CD4-positive, alpha-beta T cell treated with Interleukin-6 at 100 ng/mL for 8 hours (primary cell): ENCODE data around the gene OR51E2.
"Not testable (repeated sequence)": the region's sequence is repeated elsewhere in the genome, so short reads cannot be mapped to it uniquely, and the experiment has no call there.

Source experiments
- DNase-seq: peaks from one replicate; pipeline ENCODE4 v3.0.0-alpha.2; 2020; ENCODE audit warnings: mixed read lengths, low spot score

Gene OR51E2, protein sequence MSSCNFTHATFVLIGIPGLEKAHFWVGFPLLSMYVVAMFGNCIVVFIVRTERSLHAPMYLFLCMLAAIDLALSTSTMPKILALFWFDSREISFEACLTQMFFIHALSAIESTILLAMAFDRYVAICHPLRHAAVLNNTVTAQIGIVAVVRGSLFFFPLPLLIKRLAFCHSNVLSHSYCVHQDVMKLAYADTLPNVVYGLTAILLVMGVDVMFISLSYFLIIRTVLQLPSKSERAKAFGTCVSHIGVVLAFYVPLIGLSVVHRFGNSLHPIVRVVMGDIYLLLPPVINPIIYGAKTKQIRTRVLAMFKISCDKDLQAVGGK

DNA sequence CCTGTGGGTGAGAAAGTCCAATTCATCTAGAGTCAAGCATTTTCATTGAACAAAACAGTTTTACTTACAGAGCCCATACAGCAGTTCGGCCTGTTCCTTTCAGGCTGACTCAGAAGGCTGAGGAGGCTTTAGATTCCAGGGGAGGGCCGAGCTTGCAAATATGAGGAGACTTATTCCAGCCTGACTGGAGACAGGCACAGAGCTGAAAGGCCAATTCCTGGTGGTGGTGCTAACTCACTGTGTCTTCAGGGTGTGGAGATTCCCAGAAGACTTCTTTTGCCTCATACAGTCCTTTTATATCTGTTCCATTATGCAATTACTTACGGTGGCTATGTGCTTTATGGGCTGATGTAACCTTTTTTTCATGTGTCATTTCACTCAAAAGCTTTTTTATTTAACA, at the start of gene OR51E2:
Gene OR51E2, minus strand, starts transcription at position 269 of the 400 bp plus-strand sequence. CDS start 15,142 bp downstream, outside the sequence.
- no peak for DNase-seq

DNA sequence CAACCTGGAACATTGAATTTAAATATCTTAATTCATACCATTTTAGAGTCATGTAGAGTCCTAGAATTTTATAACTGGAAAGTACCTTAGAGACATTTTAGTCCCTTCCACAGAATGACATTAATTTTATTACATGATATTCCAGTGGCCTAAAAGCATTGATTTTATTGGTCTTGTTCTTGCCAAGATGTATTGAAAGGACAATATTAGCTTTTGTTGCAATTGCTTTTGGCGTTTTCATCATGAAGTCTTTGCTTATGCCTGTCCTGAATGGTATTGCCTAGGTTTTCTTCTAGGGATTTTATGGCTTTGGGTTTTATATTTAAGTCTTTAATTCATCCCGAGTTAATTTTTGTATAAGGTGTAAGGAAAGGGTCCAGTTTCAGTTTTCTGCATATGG, 43.1 kb upstream of the OR51E2 start:
- no peak for DNase-seq

DNA sequence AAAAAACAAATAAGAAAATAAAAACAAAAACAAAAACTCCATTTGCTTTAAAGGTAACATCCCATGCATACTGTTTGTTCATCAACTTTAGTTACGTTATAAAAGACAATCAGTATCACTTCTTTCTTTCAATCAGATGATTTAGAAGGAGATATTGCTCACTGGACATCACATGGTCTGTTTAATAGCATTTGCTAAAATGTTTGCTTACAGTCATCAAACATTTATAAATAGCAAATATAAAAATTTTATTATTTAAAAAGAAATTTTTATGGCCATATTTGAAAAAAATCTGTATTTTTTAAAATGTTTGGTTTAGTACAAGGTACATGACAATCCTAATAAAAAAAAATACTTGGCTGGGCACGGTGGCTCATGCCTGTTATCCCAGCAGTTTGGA, 29.5 kb upstream of the OR51E2 start:
- no peak for DNase-seq

DNA sequence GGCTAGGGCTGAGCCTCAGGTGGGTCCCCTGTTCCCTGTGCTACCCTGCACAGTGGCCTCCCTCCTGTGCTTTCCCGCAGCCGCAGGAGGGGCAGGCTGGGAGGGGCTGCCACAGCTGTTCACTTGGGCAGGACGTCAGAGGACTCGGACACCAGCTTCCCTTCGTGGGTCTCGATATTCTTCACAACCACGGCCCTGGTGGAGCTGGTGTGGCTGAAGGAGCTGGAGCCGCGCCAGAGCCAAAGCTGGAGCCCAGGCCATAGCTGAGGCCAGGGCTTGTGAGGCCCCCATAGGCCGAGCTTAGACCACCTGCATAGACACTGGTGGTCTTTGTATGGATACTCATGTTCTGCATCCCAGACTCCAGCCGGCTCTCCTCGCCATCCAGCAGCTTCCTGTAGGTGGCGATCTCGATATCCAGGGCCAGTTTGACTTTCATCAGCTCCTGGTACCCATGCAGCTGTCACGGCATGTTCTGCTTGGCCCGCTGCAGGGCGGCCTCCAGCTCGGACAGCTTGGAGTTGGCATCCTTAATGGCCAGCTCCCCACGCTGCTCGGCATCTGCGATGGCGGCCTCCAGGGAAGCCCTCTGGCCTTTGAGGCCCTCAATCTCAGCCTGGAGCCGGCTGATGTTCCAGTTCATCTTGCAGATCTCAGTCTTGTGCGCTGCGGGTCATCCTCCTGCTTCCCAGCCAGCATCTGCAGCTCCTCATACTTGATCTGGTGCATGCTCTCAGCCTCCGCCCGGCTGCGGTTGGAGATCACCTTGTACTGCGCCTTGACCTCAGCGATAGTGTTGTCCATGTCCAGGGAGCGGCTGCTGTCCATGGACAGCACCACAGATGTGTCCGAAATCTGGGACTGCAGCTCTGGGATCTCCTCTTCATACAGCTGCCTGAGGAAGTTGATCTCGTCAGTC, 25.2 kb upstream of the OR51E2 start:
- not testable (repeated sequence) for DNase-seq

DNA sequence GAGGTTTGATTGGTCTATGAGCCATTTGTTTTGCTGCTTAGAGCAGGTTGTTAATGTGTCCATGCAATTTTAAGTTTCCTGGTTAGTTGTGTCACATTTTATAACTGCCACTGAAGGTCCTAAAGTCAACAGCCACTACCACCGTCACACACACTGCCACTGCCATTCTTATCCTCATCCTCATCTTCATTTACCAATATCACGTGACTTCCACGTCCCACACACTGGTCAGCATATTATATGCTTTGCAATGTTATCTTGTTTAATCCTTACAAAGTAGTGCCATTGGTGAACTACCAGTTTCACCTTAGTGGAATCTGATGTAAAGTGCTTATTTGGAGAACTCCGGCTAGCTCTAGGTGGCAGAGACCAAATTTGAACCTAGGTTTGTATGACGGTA, 16.6 kb upstream of the OR51E2 start:
- DNase-seq = no peak

DNA sequence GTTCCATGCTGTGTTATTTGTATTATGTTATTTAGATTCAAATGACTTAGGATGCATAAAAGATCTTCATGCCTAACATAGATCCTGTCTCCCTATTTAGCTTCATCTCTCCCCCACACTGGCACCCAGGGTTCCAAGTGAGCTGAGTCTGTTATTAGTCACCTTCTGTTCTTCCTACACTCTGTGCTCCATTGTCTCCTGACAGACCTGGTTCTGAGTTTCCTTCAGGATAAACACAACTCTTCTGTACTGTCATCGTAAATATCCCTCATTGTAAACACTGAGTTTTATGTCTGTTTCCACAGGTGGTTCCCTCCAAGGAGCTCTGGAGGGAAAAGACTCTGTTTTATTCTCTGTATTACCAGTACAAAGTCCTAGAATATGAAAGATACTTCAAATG, 15.6 kb upstream of the OR51E2 start:
- DNase-seq = no peak

DNA sequence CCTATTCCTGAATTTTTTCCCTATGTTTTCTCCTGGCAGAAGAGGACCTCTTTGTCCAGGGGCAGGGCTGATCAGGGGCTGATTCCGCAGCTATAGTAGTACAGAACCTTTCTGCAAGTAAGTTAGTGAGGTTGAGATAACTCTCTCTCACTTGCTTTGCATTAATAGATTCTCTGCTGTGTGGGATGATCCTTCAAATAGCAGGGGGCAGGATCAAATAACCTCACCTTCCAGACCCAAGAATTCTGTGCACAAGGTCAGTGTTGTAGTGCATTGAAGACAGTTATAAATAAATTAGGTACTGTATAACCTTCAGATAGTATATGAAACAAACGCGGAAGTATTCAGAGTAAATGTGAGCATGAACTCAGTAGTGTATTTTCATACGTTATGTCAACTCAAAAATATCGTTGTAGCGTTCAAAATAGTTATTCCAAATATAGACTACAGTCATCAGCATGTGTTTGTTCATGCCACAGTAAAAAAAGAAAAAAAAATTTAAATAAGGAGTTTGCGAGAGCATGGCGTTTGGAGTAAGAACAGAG, 7.2 kb upstream of the OR51E2 start:
- no peak for DNase-seq

DNA sequence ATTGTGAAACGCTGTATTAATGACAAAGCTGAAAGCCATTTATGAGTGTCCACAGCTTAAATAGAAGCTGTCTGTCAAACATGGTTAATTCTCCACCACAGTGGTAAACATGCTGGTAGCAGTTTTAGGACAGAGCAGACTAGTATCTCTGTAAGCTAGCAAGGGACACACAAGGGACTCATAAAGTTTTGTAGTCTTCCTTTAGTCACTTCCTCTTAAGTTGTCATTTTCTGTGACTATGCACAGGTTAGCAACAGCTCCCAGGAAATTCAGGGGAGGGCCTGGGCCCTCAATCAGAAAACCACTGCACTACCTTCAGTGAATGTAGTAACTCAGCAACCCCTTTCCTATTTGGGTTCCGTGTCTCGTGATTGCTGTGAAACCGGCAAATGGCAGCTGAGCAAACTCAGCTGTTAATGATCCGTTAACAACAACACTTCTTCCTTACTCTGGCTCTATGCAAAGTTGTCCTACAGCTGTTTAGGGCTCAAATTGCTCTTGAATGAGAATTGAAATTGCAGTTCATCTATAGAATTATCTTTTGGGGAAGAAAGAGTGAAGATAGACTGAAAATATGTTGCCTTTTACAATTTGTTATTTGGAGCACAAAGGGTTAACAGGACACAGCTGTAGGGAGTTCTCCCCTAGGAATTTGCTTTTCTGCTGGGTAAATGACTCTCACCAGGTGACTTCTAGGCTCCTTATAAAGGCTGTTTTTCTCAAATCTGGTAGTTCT, 6.6 kb upstream of the OR51E2 start, which contains the start of gene MMP26:
Gene MMP26, plus strand, starts transcription at position 731 of the 736 bp plus-strand sequence.
- DNase-seq = no peak

DNA sequence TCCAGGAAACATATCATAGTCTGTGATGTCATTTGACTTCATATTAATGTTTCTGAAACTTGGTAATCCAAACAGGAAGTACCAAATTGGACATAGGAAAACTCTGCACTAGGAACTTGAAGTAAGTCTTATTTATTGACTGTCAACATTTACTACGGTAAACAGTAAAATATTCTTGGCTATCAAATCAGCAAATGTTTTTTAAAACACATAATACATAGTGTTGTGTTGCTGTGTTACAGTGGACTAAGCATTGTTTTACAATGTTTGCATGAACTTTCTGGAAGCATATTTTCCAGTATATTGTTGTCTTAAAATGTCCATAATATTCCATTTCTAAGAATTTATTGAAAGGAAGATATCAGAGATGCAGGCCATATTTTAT, 2.8 kb upstream of the OR51E2 start:
- DNase-seq = no peak

DNA sequence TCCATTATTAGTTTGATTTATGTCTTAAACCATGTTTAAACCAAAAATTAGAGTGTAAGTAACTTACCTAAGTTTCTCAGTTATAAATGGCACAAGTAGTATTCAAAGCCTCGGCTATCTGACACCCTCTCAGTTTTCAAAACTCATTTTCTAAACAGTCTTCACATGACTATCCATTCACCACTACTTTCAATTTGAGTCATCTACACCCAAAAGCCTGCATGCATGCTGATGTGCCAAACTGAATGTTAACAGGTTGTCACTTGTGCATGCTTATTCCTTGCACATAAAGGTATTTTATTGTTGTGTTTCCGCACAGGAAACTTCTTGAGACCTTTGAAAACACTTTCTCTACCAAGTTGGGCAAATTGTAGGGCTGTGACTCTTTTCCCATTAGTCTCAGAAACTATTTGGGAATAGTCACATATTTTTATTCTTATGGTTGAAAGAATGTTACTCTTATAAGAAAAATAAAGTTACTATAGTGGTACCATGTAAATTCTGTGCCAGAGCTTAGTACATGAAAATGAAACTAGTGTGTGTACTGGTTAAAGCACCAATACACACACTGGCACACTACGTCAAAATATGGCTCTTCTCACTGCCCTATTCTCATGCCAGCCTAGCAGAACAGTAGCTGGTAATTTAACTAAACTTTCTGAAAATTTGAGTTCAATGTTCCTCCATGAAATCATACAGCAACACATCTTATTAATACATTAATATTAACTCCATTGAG, 2.2 kb upstream of the OR51E2 start:
- DNase-seq = no peak

DNA sequence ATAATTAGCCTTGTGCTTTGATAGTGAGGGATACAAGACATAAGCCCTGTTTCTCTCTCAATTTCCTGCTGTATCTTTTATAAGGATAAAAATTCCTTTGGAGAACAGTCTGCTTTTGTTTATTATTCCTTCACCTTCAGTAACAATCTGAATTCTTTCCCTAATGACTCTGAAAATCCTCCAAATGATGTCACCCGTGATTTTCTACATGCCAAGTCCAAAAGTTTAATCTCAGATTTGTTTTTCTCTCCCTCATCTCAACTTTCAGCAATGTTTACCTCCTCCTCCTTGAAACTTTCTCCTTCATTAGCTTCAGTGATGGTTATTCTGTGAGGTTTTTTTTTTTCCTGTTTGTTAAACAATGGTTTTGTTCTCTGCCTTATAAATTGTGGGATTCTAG, 2.2 kb downstream of the OR51E2 start:
- DNase-seq = no peak

DNA sequence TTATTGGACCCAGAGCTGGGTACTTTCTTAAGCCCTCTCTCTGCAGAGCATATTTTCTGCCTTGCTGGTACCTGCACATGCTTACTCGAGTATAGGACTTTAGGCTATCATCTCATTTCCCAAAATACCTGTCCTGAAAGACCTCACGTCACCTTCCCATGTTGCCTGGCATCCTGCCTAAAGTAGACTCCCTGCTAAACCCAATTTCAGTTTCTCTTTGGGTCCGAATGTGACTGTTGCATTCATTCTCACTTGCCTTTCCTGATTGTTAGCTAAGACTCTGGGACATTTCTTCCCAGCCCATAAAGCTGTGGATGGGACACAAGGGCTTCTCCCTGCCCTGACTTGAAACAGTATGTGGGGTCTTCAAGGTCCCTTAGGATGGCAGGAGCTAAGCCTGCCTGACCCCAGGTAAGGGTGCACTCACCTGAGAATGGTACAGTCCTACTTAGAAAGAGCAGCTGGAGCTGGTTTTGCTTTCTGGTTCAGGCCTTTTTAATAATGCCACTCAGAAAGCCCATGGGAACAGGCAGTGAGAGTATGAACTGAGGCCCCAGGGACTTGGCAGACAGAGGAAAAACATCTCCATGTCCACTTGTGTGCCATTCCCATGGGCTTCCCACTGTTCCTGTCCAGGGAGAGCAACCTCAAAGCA, 12.9 kb downstream of the OR51E2 start:
- no peak for DNase-seq

DNA sequence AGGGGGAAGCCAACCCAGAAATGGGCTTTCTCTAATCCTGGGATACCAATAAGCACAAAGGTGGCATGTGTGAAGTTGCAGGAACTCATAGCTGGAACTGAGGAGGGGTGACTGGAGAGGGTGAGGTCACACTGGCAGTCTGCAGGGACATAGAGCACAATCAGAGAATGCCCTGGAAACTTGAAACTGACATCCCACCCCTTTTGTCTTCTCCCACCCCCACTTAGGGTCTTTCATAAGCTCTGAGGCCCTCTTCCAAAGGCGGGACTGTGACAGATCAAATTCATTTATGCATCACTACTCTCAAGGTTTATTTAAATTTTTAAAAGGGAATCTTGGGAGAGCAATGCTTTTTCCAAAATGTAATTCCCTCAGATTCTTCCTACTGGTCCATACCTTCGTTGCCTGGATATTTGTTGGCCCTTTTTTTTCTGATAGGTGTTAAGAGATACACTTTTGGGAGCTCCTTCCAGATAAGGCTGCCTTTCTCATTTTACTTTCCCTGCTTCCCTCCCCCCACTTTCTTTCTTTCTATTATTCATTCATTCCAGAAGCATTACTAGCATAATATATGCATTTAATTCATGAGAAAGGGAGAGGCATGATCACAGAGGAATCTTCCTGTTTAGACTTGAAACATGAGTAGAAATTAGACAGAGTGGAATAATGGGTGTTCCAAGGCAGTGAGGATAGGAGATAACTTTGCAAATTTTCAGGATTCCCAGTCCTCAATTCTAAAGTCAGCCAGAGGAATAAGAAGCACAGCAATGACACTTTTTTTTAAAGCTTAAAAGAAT, 14.8 kb downstream of the OR51E2 start:
- DNase-seq = no peak

DNA sequence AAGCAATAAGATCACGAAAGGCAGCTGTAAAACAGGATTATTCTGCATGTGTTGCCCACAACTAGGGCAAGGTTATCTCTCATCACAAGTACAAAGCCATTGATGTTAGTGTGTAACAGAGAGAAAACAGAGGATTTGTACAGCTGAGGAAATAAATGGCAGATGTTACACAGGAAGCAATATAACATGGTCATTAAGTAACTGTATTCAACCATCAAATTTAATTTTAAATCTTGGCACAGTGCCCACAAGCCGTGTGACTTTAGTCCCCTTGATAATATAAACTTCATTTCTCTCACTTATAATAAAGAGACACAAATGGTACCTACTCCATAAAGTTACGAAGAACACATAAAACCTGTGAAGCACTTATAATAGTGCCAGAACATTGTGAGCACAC, 17.3 kb downstream of the OR51E2 start:
- DNase-seq = no peak

DNA sequence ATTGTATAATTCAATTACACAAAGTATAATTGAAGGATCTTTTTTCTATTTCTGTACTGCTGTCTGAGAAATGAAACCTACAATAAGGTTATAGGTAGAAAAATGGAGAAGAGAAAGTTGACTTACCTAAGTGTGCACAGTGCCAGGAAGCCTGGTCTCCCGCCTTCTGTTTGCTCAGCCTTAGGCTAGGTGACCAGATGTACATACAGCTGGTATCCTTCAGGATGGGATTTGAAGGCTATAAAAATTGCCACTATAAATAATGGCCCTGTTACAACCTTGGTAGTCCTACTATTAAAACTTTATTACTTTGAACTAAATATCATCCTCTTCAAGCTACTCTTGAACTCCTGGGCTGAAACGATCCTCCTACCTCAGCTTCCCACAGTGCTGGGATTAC, 19.7 kb downstream of the OR51E2 start:
- no peak for DNase-seq

DNA sequence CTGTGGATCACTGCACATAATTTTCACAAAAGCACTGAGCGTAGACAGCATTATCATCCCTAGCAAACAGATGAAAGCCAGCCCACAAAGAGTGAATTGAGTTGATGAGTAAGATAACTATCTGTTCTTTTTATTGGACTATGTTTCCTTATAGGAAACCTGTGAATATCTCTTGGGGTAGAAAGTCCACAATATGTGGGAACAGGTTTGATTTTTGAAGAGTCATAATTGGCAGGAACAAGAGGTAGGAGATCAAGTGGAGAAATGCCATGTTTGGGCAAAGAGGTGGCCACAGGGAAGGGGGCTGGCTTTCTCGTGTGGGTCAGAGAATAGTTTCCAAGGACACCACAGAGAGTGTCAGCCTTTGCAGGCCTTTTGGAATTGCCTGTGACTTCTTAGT, 23.9 kb downstream of the OR51E2 start:
- DNase-seq = no peak

DNA sequence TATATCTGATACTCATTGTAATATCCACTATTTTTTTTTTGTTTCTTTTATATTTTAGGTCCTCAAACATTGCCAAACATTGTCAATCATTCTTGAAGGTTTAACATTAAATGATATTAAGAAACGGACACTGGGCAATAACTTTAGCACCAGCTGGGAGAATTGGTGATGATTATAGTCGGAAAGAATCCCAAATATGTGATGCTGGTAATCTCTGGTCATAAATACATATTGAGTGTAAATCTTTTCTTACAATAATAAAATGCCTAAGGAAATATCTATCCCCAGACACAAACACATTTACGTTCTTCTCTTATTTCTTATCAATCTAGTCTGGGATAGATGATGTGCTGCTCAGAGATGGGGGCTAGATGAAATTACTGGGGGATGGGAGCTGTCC, 25.2 kb downstream of the OR51E2 start:
- DNase-seq = no peak

DNA sequence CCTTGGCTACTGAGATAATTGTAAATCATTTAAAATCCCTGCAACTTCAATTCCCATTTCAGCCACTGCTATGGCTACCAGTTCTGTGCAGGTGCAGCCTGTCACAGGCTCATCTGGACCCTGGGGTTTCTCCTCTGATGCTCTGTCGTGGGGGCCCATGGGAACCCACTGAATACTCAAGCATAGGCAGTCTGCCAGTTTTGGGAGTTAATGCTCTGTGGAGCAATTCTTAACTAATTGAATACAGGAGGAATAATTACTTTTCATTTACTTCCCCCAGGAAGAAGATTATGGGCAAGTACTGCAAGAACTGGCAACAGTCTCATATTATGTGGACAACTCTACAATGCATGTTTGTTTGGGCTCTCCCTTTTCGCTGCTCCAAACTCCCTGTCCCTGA, 25.9 kb downstream of the OR51E2 start:
- DNase-seq = no peak

DNA sequence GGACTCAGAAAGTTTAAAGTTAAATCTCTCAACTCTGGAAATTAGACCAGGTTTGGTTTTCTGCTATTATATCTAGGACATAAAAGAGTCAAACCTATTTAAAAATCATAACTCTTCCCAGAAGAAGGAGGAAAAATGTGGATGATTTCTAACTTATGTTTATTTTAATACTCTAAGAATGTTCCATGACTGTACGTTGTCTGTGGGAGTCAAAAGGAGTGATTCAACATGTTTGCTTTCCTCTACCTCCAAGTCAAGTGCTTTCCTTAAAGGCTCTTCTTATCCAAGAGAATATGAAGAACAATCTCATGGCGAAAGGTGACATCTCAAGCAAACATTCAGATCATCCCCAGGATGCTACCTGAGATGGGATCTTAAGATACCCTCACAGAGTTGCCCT, 32.2 kb downstream of the OR51E2 start:
- no peak for DNase-seq

DNA sequence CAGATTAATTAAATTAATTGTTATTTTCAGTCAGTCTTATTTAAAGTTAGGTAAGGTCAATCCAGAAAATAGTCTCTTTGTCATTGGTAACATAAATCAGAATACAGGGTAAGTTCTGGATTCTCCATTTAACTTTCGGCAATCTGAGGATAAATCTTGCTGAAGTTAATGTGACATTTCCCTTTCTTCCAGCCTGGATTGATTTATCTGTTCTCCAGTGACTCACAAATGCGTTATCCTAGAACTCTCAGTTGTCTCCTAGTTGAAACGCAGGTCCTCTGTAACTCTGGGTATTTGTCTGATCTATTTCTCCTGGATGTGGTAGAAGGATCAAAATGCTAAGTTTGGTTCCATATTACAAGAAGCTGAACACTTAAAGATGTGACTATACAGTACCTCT, 32.9 kb downstream of the OR51E2 start:
- DNase-seq = no peak
